Mononuclear cell (primary cell): Measurements from ENCODE around the gene PKM. TPM values are rescaled to one million over a fixed set of nuclear protein-coding genes. Genes with fewer than 3 reads are reported as not detected.

Experiments
- H3K27me3 ChIP-seq: 2 replicates; pipeline ENCODE4 v1.6.0; 2011; ENCODE audit warnings: low read length, control low read depth; ENCODE audit not compliant: insufficient read depth
- H3K4me1 ChIP-seq: 2 replicates; pipeline ENCODE4 v1.5.1; 2011; ENCODE audit warnings: mild to moderate bottlenecking, low read length, control low read depth; ENCODE audit not compliant: insufficient read depth
- H3K4me3 ChIP-seq: 2 replicates; pipeline ENCODE4 v1.5.1; 2011; ENCODE audit warnings: mild to moderate bottlenecking, low read length, moderate library complexity
- H3K9me3 ChIP-seq: 2 replicates; pipeline ENCODE4 v1.5.1; 2011; ENCODE audit warnings: low read depth, mild to moderate bottlenecking, control low read depth, low read length
- total RNA-seq: library from RNA; depleted of rRNA; stranded (reverse); fragments of >200 nt; gene quantifications from one replicate; pipeline ENCODE4 v1.2.3, GENCODE V29; 2012

PKM gene
- total RNA-seq, 1 donor, result 470 TPM

- no peaks in the 10 kb centered on the region for H3K9me3 ChIP-seq
- H3K4me1 ChIP-seq, result peaks cover 3% of the 10 kb centered on the region
- H3K4me3 ChIP-seq, result no peak overlapping the region
- H3K27me3 ChIP-seq, result no peaks in the 10 kb centered on the region
Measured at GRCh38 chr15:72242775-72243370, 11.9 kb upstream of the PKM start.

GRCh38 chr15:72239652-72240051, 8.7 kb upstream of the PKM start:
- H3K4me3 ChIP-seq, result no peak overlapping the region
- no peaks in the 10 kb centered on the region for H3K27me3 ChIP-seq
- no peaks in the 10 kb centered on the region for H3K9me3 ChIP-seq
- peaks cover 22% of the 10 kb centered on the region for H3K4me1 ChIP-seq

- Histone ChIP-seq H3K4me1 (peaks cover 30% of the 10 kb centered on the region), H3K4me3 (no peak overlapping the region), H3K9me3 (no peaks in the 10 kb centered on the region), H3K27me3 (no peaks in the 10 kb centered on the region)
Measured at GRCh38 chr15:72238586-72238985, 7.6 kb upstream of the PKM start.

DNA sequence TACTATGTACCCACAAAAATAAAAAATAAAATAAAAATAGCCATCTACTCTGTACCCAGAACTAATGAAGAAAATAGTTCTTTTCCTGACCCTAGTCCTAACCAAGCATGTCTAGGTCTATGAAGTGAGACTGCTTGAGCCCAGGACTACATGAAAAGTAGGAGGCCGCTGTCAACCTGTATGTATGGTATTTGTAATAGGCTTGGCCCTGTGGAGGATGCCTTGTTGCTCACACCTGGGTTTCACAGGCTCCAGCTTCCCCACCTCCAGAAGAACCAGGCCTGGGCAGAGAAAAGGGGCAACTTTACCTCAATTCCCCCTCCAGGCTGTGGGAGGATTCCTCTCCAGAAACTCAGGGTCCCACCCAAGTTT, 6.8 kb upstream of the PKM start:
- Histone ChIP-seq H3K9me3 (no peaks in the 10 kb centered on the region), H3K4me3 (no peak overlapping the region), H3K4me1 (peaks cover 37% of the 10 kb centered on the region), H3K27me3 (no peaks in the 10 kb centered on the region)

- Histone ChIP-seq H3K4me3 (no peak overlapping the region), H3K4me1 (peaks cover 43% of the 10 kb centered on the region), H3K27me3 (no peaks in the 10 kb centered on the region), H3K9me3 (no peaks in the 10 kb centered on the region)
Measured at GRCh38 chr15:72237029-72237852, 6.3 kb upstream of the PKM start.

DNA sequence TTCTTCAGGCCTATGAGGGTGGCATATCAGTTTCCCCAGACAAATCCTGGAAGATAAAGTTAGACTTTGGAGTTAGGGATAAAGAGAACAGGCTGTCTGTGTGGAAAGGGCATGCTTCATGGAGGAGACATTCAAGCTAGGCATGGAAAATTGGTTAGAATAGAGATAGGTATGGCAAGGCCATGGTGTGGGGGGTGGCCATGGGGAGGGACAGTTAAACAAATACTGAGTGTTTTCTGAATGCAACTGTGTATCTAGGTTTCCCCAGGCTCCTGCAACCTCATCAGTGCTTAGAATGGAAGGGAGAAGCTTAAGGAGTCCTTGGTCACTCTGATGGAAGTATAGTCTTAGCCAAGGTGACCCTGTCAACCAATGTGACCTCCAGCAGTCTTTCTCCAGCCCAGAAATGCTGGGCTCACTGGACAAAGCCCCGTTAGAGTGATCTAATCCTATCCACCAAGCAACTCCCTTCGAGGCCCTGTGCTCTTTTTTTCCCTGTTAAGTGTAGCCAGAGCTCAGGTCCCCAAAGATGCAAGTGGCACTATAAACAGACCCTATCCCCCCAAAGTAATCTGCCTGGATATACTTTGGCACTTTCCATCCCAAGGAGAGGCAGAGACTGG, 5.5 kb upstream of the PKM start:
- no peaks in the 10 kb centered on the region for H3K9me3 ChIP-seq
- no peak overlapping the region for H3K4me3 ChIP-seq
- H3K27me3 ChIP-seq, result no peaks in the 10 kb centered on the region
- H3K4me1 ChIP-seq, result peaks cover 51% of the 10 kb centered on the region

DNA sequence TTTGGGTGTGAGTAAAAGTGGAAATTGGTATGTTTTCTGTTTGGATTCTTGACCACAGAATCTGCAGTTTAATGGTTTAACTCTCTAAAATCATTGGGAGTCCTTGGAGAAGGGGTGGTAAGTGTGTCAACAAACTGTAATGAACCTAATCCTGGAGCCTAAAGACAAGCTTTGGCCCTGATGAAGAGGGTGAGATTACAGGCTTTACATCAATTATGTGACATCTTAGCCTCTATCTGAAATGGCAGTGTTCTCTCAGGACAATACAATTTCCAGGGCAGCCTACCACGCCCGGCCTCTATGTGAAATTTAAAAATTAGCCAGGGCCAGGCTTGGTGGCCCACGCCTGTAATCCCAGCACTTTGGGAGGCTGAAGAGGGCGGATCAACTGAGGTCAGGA, 4.3 kb upstream of the PKM start:
- Histone ChIP-seq H3K4me1 (peaks cover 52% of the 10 kb centered on the region), H3K9me3 (no peaks in the 10 kb centered on the region), H3K27me3 (no peaks in the 10 kb centered on the region)

DNA sequence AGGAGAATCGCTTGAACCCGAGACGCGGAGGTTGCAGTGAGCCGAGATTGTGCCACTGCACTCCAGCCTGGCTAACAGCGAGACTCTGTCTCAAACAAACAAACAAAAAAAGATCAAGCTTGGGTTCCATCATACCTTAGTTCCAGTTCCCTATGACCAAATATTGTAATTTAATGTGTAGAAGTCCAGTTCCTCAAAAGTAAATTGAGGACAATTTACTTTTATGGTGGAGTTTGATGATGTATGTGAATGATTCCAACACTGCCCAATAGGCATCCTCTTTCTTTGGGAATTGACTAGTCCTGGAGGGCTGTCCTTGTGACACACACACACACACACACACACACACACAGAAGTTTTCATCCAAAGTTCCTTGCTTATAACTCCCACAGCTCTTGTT, 2.8 kb upstream of the PKM start:
- H3K9me3 ChIP-seq, result no peaks in the 10 kb centered on the region
- H3K4me1 ChIP-seq, result peaks cover 60% of the 10 kb centered on the region
- H3K4me3 ChIP-seq, result no peak overlapping the region
- H3K27me3 ChIP-seq, result no peaks in the 10 kb centered on the region

More for the DNA sequence above, 4.3 kb upstream of the PKM start:
- H3K4me3 ChIP-seq, result no peak overlapping the region

DNA sequence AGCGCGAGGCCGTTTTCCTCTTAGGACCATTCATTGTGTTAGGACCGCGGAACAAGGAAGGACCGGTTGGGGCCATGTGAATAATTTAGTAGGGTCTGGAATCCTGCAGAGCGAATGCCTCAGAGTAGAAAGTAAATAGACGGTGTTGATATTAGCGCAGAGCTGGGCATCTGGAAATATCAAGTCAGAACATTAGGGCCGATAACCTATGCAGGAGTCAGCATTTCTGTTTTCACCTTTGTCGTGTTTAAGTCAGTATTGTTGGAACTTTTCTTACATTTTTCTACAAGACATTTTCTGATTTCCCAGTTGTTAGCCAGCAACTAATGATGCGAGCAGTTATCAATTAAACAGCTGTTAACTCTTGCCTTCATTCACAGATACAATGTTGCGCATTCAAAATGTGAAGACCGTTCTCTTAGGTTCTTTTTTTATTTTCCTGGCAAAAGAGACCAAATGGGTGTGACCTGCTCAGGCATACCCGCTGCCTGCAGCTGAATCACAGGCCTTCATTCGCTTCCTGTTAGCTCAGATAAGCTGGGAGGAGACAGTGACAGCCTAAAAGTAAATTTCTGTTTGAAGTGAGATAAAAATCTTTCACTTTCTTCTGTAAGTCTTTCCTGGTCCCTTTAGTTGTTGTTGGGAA, 966 bp upstream of the PKM start:
- H3K4me3 ChIP-seq, result peak overlapping the region; percentile 88
- H3K9me3 ChIP-seq, result no peaks in the 10 kb centered on the region
- no peaks in the 10 kb centered on the region for H3K27me3 ChIP-seq
- H3K4me1 ChIP-seq, result peaks cover 67% of the 10 kb centered on the region

DNA sequence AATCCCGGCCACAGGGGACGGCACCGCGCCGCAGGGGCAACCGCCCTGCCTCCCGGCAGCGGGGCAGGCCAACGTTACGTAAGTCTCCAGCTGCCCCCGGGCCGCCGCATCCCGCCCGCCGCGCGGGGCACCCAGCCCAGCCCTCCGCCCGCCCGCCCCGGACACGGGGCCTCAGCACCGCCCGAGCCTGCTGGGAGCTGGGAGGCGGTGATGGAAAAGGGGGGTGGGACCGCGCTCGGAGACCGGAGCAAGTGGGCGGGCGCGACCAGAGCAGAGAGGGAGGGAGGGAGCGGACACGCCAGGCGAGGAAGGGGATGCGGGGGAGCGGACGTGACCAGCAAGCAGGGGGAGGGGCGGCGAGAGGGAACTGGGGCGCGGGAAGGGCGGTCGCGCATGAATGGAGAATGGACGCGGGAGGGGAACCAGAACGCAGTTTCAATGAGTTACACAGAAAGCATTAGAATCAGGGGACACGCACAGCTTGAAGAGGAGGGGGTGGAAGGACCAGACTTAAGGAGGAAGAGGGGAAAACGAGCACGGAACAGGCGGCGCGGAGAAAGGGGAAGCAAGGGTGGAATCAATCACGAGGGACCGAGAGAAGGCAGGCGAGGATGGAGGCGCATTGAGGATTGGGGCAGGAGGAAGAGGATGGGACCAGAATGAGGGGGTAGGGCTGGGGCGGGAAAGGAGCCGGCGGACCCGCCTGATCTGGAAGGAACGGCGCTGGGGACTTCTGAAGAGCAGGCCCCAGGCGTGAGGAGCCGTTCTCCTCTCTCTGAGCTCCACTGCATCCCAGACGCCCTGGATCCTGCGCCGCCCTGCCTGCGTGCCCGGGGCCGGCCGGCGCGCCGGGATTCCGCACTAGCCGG, 559 bp downstream of the PKM start:
- peak overlapping the region; percentile 88 for H3K4me3 ChIP-seq
- H3K4me1 ChIP-seq, result peaks cover 71% of the 10 kb centered on the region
- no peaks in the 10 kb centered on the region for H3K9me3 ChIP-seq

GRCh38 chr15:72229947-72230196, 1.1 kb downstream of the PKM start:
- Histone ChIP-seq H3K9me3 (no peaks in the 10 kb centered on the region), H3K27me3 (no peaks in the 10 kb centered on the region), H3K4me1 (peaks cover 74% of the 10 kb centered on the region), H3K4me3 (peak overlapping the region; percentile 88)

More for the DNA sequence above, 559 bp downstream of the PKM start:
- H3K27me3 ChIP-seq, result no peaks in the 10 kb centered on the region

DNA sequence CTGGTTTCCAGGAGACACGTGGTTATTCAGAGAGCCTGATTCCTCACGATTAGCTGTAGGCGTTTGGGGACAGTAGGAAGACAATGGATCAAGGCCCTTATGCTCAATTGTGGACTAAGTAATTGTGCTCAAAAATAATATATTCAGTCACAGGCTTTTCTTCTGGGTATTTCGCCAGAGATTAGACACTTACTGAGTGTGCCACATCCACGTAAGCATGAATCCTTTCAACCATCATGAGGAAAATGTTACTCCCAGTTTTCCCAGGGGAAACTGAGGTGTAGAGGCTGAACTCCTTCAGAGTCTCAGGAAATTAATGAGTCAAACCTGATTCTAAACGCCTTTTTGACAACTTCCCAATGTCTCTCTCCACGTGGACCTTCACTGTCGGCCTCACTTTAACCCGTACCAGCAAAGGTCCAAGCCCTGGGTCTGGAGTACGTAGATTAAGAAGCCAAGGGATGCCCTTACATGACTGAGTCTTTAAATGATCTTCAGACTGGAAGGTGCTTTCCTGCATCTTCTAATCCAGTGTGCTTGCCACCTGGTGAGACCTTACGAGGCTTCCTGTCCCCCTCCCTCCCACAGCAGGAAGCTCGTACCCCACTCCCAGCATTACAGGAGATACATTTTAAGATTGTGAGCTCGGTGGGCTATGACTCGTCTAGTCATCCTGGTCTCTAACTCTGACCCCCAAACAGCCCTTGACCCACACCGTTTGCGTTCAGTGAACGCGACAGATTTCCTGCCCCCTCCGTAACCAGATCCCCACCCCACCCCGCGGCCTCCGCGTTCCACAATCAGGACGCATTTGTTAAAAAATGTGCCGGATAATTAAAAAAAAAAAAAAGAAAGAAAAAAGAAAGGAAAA, 1.7 kb downstream of the PKM start:
- Histone ChIP-seq H3K4me3 (peak overlapping the region; percentile 88), H3K4me1 (peaks cover 77% of the 10 kb centered on the region)

DNA sequence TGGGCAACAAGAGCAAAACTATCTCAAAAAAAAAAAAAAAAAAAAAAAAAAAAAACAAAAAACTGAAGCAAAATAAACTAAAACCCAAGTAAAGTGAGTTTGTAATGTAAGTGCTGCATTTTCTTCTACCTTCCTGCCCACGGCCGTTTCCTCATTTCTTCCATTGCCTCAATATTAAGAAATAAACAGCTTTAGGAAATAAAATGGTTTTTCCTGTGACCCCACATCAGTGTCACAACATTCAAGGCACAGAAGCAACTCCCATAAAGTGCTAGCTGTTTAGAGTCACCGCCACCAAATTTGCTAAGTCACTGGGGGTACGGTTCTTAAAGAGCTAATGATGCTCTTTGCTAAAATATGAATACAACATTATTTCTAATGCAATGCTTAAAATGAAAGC, 3.3 kb downstream of the PKM start:
- Histone ChIP-seq H3K27me3 (no peaks in the 10 kb centered on the region), H3K4me3 (peak overlapping the region; percentile 88), H3K4me1 (peaks cover 77% of the 10 kb centered on the region), H3K9me3 (no peaks in the 10 kb centered on the region)

More for the DNA sequence above, 1.7 kb downstream of the PKM start:
- Histone ChIP-seq H3K9me3 (no peaks in the 10 kb centered on the region), H3K27me3 (no peaks in the 10 kb centered on the region)

DNA sequence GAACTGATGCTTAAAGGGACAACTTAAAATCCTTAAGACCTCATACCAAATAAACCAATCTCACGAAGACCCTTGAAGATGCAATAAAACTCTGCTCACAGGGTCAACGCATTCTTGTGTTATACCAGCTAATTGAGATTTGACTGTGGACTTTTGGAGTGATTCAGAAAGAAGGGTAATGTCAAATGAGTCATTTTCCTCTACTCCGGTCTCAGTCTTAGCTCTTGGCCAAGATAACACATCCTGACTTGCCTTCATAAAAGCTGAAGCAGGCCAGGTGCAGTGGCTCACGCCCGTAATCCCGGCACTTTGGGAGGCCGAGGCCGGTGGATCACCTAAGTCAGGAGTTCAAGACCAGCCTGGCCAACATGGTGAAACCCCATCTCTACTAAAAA, 3.8 kb downstream of the PKM start:
- no peaks in the 10 kb centered on the region for H3K27me3 ChIP-seq
- H3K4me1 ChIP-seq, result peaks cover 77% of the 10 kb centered on the region
- no peak overlapping the region for H3K4me3 ChIP-seq
- no peaks in the 10 kb centered on the region for H3K9me3 ChIP-seq
